Measurements from ENCODE around the gene DEPP1.

DNA sequence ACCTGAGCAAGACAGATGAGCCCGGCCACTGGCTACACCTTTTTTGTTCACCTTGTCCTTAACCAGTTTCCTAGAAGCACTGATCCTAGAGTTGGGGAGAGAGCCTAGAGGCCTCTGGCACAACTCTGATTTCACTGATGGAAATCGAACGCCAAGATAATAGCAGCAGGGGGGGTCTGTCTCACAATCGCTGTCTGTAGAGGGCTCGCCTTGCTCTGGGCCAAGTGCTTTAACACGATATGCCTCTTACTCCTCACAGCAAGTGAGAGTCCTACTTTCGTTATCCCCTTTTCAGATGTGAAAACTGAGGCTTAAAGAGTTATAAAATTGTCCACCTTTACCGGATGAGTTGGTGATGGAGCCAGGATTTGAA is 18.5 kb downstream of the DEPP1 start:
- TF ChIP-seq, protein P1, sequence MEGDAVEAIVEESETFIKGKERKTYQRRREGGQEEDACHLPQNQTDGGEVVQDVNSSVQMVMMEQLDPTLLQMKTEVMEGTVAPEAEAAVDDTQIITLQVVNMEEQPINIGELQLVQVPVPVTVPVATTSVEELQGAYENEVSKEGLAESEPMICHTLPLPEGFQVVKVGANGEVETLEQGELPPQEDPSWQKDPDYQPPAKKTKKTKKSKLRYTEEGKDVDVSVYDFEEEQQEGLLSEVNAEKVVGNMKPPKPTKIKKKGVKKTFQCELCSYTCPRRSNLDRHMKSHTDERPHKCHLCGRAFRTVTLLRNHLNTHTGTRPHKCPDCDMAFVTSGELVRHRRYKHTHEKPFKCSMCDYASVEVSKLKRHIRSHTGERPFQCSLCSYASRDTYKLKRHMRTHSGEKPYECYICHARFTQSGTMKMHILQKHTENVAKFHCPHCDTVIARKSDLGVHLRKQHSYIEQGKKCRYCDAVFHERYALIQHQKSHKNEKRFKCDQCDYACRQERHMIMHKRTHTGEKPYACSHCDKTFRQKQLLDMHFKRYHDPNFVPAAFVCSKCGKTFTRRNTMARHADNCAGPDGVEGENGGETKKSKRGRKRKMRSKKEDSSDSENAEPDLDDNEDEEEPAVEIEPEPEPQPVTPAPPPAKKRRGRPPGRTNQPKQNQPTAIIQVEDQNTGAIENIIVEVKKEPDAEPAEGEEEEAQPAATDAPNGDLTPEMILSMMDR (IDR thresholded peaks at IDR 0.05), result no peak
- TF ChIP-seq POLR2A (IDR thresholded peaks at IDR 0.05) (no peak), POLR2AphosphoS5 (IDR thresholded peaks at IDR 0.05) (no peak), EP300 (IDR thresholded peaks at IDR 0.05) (no peak)
